DOHH2 (cell line): ENCODE results near the gene ADAMTS12.

ENCODE experiments used
- H3F3A ChIP-seq: fragments of 200-600 bp; sonication (generic), shearing (Covaris generic); 2 replicates; pipeline ENCODE4 v1.6.0; 2016; ENCODE audit warnings: antibody characterized with exemption, mild to moderate bottlenecking; ENCODE audit not compliant: control insufficient read depth, insufficient read depth
- H3K27ac ChIP-seq: fragments of 200-600 bp; sonication (generic); 2 replicates; pipeline ENCODE4 v1.5.1; 2014; ENCODE audit warnings: low read depth, mild to moderate bottlenecking, low read length, moderate library complexity
- H3K27me3 ChIP-seq: fragments of 200-600 bp; sonication (generic); 2 replicates; pipeline ENCODE4 v1.6.1; 2014; ENCODE audit warnings: mild to moderate bottlenecking, low read length, mixed read lengths; ENCODE audit not compliant: control insufficient read depth
- H3K36me3 ChIP-seq: fragments of 200-600 bp; sonication (generic); 2 replicates; pipeline ENCODE4 v1.6.1; 2014; ENCODE audit warnings: mild to moderate bottlenecking, low read length, moderate library complexity, mixed read lengths; ENCODE audit not compliant: control insufficient read depth
- H3K4me1 ChIP-seq: fragments of 200-600 bp; sonication (generic); 2 replicates; pipeline ENCODE4 v1.6.1; 2014; ENCODE audit warnings: mild to moderate bottlenecking, low read length, mixed read lengths; ENCODE audit not compliant: control insufficient read depth
- H3K4me2 ChIP-seq: fragments of 200-600 bp; sonication (generic); 2 replicates; pipeline ENCODE4 v1.6.0; 2014; ENCODE audit warnings: mild to moderate bottlenecking, low read length, moderate library complexity
- H3K4me3 ChIP-seq: fragments of 200-600 bp; sonication (generic); 2 replicates; pipeline ENCODE4 v1.5.1; 2014; ENCODE audit warnings: mild to moderate bottlenecking, low read length, mixed read lengths
- H3K79me2 ChIP-seq: fragments of 200-600 bp; sonication (generic); 2 replicates; pipeline ENCODE4 v1.6.1; 2014; ENCODE audit warnings: mild to moderate bottlenecking, low read length, mixed read lengths; ENCODE audit not compliant: control insufficient read depth
- H3K9me2 ChIP-seq: fragments of 200-600 bp; sonication (generic); replicated peaks from 2 replicates; pipeline ENCODE4 v1.6.1; 2014; ENCODE audit warnings: mild to moderate bottlenecking, low read length, mixed read lengths; ENCODE audit not compliant: control insufficient read depth
- H3K9me3 ChIP-seq: fragments of 200-600 bp; sonication (generic); 2 replicates; pipeline ENCODE4 v1.6.1; 2014; ENCODE audit warnings: antibody characterized with exemption, low read length, mixed read lengths; ENCODE audit not compliant: control insufficient read depth, insufficient read depth
- H4K20me1 ChIP-seq: fragments of 200-600 bp; sonication (generic); 2 replicates; pipeline ENCODE4 v1.6.0; 2014; ENCODE audit warnings: low read depth, mild to moderate bottlenecking, antibody characterized with exemption, low read length, moderate library complexity; ENCODE audit not compliant: control insufficient read depth, insufficient read depth
- CTCF ChIP-seq: fragments of 200-600 bp; sonication (generic); IDR thresholded peaks from one replicate; pipeline ENCODE4 v1.5.1; 2014; ENCODE audit warnings: antibody characterized with exemption, mild to moderate bottlenecking, low read depth, low read length; ENCODE audit not compliant: poor library complexity, severe bottlenecking
- EZH2phosphoT487 ChIP-seq: fragments of 200-600 bp; sonication (generic); IDR thresholded peaks from 2 replicates; pipeline ENCODE4 v1.6.1; 2017; ENCODE audit warnings: borderline replicate concordance, mild to moderate bottlenecking, antibody characterized with exemption, low read length, moderate library complexity, mixed read lengths

ADAMTS12 gene

GRCh38 chr5:33929925-33930690, 38.3 kb upstream of the ADAMTS12 start:
- H3K36me3 ChIP-seq = no peaks in the 10 kb centered on the region
- H4K20me1 ChIP-seq = no peaks in the 10 kb centered on the region
- no peak overlapping the region for H3K4me2 ChIP-seq
- H3K4me1 ChIP-seq = no peaks in the 10 kb centered on the region
- H3K27ac ChIP-seq = no peak overlapping the region
- no peaks in the 10 kb centered on the region for H3K79me2 ChIP-seq
- H3K9me2 ChIP-seq = no peaks in the 10 kb centered on the region
- no peaks in the 10 kb centered on the region for H3K9me3 ChIP-seq
- no peaks in the 10 kb centered on the region for H3F3A ChIP-seq
- TF ChIP-seq EZH2phosphoT487 (no peak), CTCF (no peak)
- no peak overlapping the region for H3K4me3 ChIP-seq
- H3K27me3 ChIP-seq = 0 out of 2 replicates have a peak, but pooled peaks cover 4% of the 10 kb centered on the region

- Histone ChIP-seq H3K4me3 (no peak overlapping the region), H3K27ac (no peak overlapping the region), H3K36me3 (no peaks in the 10 kb centered on the region), H3K9me2 (no peaks in the 10 kb centered on the region), H4K20me1 (no peaks in the 10 kb centered on the region), H3K9me3 (no peaks in the 10 kb centered on the region), H3F3A (no peaks in the 10 kb centered on the region), H3K4me2 (no peak overlapping the region), H3K27me3 (0 out of 2 replicates have a peak, but pooled peaks cover under 1% of the 10 kb centered on the region), H3K79me2 (no peaks in the 10 kb centered on the region), H3K4me1 (no peaks in the 10 kb centered on the region)
- TF ChIP-seq EZH2phosphoT487 = no peak
Observed at GRCh38 chr5:33928283-33928682, 36.5 kb upstream of the ADAMTS12 start.

GRCh38 chr5:33927685-33928084, 35.9 kb upstream of the ADAMTS12 start:
- H3K27ac ChIP-seq = no peak overlapping the region
- no peaks in the 10 kb centered on the region for H3K4me1 ChIP-seq
- no peak for TF ChIP-seq CTCF
- no peak for TF ChIP-seq EZH2phosphoT487
- no peaks in the 10 kb centered on the region for H3K27me3 ChIP-seq
- no peaks in the 10 kb centered on the region for H3K36me3 ChIP-seq
- H3K9me3 ChIP-seq = no peaks in the 10 kb centered on the region
- no peaks in the 10 kb centered on the region for H3F3A ChIP-seq
- no peaks in the 10 kb centered on the region for H3K79me2 ChIP-seq
- H3K4me3 ChIP-seq = no peak overlapping the region
- no peak overlapping the region for H3K4me2 ChIP-seq
- H3K9me2 ChIP-seq = no peaks in the 10 kb centered on the region
- H4K20me1 ChIP-seq = no peaks in the 10 kb centered on the region

- H3K9me2 ChIP-seq = no peaks in the 10 kb centered on the region
- no peak overlapping the region for H3K4me2 ChIP-seq
- H3K4me3 ChIP-seq = no peak overlapping the region
- TF ChIP-seq CTCF = no peak
- TF ChIP-seq EZH2phosphoT487 = no peak
- H4K20me1 ChIP-seq = no peaks in the 10 kb centered on the region
- H3K4me1 ChIP-seq = no peaks in the 10 kb centered on the region
- no peaks in the 10 kb centered on the region for H3K27me3 ChIP-seq
- no peak overlapping the region for H3K27ac ChIP-seq
- H3K9me3 ChIP-seq = no peaks in the 10 kb centered on the region
- no peaks in the 10 kb centered on the region for H3K79me2 ChIP-seq
- H3F3A ChIP-seq = no peaks in the 10 kb centered on the region
- no peaks in the 10 kb centered on the region for H3K36me3 ChIP-seq
Observed at GRCh38 chr5:33925278-33925677, 33.5 kb upstream of the ADAMTS12 start.
